GM10266 (cell line): ENCODE measurements around the gene C20orf144.

Experiments used
- DNase-seq: peaks from one replicate; pipeline ENCODE4 v3.0.0; 2012; ENCODE audit errors: extremely low spot score
- CTCF ChIP-seq: IDR thresholded peaks from 2 replicates; pipeline ENCODE4 v1.5.1; 2012; ENCODE audit warnings: mild to moderate bottlenecking, low read depth; ENCODE audit not compliant: control insufficient read depth, insufficient read depth; ENCODE audit errors: missing control alignments

Gene C20orf144

GRCh38 chr20:33681728-33682353 lies 19.7 kb downstream of the C20orf144 start:
- no peak for DNase-seq
- TF ChIP-seq CTCF = no peak

- TF ChIP-seq CTCF = no peak
- no peak for DNase-seq
These were observed 22.6 kb downstream of the C20orf144 start for GRCh38 chr20:33684533-33685327.

- TF ChIP-seq CTCF = no peak
- peak; percentile 86 for DNase-seq
These were observed 23.4 kb downstream of the C20orf144 start for GRCh38 chr20:33685328-33686099.

- TF ChIP-seq CTCF = peak; percentile 37
- peak; percentile 99 for DNase-seq
These were observed 24.2 kb downstream of the C20orf144 start, which contains the start of gene E2F1 for GRCh38 chr20:33686100-33686983. Gene E2F1, minus strand, starts transcription at chr20:33686385. Its CDS starts 121 bp downstream, at chr20:33686264.

GRCh38 chr20:33686984-33687366 lies 24.8 kb downstream of the C20orf144 start:
- DNase-seq = no peak
- TF ChIP-seq CTCF = no peak

- no peak for TF ChIP-seq CTCF
- DNase-seq = no peak
These were observed 25.3 kb downstream of the C20orf144 start for GRCh38 chr20:33687370-33687915.
